Stimulated activated CD8-positive, alpha-beta memory T cell treated with anti-CD3 and anti-CD28 coated beads, Interleukin-2, amount 100 ng/mL, for 48 hours (primary cell): ENCODE measurements around the gene ACSL5.

ENCODE experiments used
- DNase-seq, 2 donors: peaks; one replicate each; pipeline ENCODE4 v3.0.0-alpha.2; 2020; ENCODE audit warnings: low read depth in 2 of 2

Gene ACSL5

DNA sequence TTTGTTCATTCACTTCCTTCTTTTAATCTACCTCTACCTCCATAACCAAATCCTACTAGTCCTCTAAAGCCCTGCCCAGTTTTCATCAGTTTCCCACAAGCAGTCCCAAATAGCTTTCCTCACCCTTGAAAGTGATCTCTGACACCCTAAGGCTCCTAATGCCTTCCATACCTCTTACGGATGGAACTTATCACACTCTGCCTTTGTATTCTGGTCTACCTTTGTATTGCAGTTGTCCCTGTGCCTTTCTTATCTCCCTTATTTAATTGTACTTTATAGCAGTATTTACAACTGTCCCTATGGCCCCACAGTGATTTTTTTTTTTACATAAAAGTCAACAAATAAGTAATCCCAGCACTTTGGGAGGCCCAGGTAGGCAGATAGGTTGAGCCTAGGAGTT is 33.8 kb downstream of the ACSL5 start:
- no peak for DNase-seq

DNA sequence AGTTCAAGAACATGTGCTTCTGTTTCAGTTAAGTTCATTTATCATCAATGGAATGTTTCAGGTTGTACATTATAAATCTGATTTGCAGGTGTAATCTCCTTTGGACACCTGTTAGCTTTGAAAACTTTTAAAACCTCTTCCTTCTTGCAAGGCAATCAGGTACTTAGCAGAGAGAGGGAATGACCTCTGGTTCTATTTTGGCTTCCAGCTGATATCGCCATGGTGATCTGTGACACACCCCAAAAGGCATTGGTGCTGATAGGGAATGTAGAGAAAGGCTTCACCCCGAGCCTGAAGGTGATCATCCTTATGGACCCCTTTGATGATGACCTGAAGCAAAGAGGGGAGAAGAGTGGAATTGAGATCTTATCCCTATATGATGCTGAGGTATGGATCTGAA is 35.4 kb downstream of the ACSL5 start:
- DNase-seq, result no peak

DNA sequence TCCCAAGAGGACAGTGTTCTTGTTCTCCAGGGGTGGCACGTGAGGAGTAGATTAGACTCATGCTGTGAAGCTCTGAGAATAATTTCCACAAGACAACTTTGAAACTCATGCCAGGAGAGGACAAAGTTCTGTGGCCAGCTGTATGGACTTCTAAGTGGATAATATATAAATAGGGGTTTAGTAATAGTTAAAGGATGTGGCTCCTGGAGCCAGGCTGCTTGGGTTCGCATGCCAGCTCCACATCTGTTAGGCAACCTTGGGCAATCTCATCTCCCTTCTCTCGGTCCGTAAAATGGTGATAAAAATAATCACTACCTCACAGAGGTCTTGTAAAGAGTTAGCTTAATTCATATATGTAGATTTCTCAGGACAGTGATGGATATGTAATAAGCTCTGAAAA is 35.8 kb downstream of the ACSL5 start:
- DNase-seq, result no peak

DNA sequence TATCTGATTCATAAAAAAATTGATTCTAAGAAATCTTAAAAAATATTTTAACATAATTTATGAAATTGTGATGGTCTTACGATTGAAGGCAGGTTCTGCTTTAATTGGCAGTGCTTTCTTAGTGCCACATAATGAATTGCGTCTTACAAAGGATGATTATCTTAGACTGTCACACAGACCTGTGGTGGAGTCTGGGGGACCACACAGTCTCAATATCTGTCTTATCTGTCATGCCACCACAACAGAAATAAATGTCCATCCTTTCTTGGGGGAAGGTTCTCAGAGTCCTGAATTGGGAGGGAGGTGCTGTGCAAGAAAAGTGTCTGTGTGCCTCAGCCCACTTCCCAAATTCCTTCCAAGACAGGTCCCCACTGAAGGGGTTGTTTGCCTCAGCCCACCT is 38.8 kb downstream of the ACSL5 start:
- DNase-seq, result no peak

DNA sequence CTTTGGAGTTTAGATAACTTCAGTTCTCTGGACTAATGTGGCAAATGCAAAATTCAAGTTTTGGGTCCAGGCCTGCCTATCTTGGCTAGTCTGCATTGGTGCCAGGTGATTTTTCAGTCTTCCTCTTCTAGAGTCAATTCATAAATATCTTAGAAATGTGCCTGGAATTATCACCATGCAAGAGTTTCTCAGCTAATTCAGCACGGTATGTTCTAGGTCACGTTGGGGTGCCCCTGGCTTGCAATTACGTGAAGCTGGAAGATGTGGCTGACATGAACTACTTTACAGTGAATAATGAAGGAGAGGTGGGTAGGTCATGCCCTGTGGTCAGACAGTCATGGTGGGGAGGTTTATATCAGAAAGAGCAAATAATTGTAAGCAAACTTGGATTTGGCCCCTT is 47.8 kb downstream of the ACSL5 start:
- DNase-seq, result no peak

DNA sequence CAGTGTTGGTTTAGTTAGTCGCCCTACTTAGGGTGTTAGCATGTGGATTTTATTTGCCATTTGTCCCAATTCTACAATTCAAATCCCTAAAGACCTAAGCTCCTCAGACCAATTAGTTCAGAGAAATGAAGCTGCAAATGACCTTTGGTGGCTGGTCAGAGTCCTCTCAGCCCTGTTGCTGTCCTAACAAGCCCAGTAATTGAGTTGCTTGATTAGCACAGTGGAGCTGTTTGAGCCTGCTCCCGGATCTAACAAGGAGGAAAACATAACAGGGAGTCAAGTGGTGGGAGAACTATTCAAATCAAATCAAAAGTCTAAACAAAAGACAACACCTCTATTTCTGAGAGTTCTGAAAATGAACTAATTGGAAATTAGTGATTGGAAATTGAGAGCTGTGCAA is 50.7 kb downstream of the ACSL5 start:
- DNase-seq, result no peak

DNA sequence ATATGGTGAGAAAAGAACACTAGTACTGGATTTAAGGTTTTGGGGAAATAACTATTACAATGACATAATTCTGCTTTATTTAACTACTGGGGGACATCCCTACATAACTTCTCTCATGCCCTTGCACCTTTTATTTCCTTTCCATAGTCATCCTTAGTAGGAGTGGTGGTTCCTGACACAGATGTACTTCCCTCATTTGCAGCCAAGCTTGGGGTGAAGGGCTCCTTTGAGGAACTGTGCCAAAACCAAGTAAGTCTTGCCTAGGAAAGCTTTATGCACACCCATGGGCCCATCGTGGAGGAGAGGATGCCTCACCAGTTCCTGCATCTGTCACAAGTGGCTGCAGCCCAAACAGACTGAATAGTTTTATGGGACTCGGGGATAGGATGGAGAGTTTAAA is 52.2 kb downstream of the ACSL5 start:
- no peak for DNase-seq

DNA sequence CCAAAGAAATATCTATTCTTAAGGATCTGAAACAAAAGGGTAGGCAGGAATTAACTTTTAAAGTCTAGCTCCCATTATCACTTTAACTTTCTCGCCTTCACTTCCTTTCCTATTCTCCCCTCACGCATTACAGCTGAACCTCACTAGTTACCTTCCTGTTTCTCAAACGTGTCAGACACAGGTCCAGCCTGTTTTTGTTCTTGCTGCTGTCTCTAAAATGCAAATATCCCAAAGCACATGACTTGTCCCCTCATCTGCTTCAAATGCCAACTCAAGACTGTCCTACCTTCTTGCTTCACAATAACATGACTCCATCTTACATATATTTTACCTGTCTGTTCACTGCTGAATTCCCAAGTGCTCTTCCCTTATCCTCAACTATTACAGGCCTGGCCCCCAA is 55.2 kb downstream of the ACSL5 start:
- no peak for DNase-seq

DNA sequence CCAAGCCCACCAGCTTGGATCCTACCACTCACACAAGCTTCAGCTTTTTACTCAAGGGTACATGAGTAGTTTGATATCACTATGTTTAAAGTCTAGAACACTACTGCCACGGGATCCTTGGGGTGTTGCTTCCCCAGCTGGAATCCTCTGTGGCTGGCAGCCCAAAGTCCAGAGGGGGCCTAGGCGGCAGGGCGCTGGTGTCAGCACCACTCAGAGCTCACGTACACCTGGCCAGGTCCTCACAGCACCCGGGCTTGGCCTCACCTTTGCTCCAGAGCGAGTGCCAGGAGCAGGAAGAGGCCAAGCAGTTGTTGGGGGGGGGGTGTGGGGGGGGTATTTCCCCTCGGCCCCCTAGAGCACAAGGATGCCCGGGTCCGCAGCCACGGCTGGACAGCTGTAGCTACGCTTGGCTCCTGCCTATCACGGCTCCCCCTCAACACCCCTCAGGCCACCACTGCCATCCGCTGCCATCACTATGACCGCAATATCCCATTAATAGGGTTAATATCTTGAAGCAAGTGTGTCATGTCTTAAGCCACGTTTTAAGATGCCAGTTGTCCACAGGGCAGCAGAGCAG is 55.8 kb downstream of the ACSL5 start:
- no peak for DNase-seq

DNA sequence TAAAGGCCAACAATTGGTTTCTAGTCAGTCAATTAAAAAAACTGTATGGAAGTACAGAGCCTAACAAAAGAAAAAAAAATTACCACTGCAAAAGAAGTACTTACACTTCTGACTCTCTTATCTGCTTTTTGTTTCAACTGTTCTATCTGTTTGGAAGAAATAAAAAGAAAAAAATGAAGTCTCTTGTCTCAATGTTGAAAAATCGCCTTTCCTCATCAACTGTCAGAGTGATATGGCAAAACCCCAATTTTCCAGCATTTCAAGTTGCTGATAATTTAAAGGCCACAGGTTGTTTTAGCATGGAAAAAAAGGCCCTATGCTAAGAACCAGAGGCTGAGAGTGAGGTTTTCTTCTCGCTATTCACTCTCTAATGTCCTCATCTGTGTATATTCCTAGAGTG is 59.2 kb downstream of the ACSL5 start:
- DNase-seq, result no peak

DNA sequence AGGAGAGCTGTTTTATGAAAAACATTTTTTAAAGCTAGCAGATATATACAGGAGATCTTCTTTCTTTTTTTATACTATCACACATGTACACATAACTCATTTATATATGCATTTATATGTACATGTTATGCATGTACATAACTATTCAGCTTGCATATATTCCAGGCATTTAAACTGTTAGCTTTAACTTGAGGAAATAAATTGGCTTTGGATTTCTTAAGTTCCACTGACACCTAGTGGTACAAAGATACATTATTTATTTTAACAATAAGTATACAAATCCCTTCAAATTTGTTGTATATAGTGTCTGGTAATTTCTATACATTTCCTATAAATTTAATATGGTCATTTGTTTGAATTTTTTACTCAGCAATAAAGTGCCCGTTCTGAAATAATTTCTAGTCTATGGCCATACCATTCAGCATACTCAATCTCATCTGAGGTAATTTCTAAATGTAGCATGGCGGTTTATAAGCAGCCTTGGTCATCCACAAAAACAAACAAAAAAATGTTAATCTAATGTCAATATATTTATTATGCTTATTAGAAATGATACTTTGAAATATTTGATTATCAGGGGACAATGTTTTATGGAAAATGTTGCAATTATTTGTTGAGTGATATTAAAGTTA is 61.2 kb downstream of the ACSL5 start:
- no peak for DNase-seq

DNA sequence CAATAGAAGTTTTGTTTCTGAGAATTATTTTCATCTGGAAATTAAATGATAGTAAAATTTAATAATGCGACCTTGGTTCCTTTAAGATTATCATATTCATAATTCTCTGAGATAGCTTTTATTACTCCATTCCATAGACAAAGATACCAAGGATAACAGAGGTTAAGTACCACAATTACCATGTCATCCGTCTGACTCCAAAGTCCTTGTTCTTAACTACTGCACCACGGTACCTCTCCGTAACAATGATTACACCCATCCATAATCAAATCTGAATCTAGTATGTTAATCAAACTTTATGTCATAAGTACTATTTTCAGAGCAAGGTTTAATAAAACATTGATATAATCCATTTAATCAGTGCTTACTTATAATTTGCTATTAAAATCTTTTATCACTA is 64.4 kb downstream of the ACSL5 start:
- DNase-seq, result no peak

DNA sequence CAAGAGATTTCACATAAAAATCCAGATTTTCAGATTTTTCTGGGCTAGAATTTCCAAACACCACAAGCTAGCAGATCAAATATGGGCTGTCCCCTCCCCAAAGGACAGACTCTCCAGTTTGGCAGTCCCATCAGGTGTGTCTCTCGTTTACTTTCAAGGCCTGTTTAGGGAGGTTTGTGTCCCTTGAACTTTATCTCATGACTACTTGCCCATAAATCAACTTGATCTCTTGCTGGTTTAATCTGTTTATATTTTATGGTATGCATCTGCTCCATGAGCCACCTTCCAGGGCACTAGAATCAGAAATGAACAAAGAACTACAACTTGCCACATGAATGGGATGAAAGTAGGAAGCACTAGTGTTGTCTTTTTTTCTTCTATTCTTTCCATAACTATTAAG is 67.6 kb downstream of the ACSL5 start:
- no peak for DNase-seq

DNA sequence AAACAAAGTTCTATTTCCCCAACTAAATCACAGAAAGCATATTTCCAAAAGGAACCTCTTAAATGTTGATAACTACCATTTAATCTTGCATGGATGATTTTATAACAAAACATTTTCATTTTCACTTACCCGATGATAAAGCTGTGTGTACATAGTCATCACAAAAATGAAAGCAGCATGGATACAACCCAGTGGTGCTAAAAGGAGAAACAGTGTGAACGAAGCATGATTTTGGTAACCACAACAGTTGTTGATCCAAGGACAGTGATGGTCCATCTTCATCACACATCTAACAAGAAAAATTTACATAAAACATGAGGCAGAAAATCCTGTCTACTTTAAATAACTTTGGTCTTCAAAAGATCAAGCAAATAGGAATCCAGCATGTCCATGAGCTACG is 68.1 kb downstream of the ACSL5 start:
- DNase-seq, result no peak

DNA sequence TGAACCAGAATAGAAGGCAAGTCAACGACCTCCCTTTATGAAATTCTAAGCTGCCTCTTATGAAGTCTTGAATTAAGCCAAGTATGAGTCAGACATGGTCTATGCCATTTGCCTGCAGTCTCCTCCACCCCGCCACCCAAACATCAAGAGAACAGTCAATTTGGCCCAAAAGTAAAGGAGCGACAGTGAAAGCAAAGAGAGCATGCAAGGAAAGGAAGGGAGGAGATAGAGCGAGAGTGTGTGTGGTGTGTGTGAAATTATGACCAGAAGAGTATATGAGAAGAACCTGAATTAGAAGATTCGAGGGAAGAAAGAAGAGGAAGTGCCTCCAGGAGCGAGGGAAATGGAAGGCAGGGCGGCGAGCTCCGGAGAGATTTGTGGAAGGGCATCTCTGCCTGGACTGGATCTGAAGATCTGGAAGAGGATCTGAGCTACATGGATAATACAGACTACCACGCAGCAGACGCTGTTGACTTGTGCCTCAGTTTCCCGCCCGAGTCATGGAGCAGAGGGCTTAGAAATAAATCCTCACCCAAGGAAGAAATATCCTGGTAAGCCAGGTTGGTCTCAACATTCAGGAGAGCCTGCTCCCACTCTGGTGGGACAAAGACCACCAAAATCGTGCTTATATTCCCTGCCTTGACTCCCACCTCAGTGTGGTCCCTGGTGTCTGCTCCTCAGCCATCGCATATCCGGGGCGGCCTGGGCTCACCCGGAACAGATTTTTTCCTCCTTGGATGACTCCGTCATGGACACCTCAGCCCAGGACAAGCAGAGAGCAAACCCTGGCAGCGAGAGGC is 72.3 kb downstream of the ACSL5 start:
- no peak for DNase-seq

DNA sequence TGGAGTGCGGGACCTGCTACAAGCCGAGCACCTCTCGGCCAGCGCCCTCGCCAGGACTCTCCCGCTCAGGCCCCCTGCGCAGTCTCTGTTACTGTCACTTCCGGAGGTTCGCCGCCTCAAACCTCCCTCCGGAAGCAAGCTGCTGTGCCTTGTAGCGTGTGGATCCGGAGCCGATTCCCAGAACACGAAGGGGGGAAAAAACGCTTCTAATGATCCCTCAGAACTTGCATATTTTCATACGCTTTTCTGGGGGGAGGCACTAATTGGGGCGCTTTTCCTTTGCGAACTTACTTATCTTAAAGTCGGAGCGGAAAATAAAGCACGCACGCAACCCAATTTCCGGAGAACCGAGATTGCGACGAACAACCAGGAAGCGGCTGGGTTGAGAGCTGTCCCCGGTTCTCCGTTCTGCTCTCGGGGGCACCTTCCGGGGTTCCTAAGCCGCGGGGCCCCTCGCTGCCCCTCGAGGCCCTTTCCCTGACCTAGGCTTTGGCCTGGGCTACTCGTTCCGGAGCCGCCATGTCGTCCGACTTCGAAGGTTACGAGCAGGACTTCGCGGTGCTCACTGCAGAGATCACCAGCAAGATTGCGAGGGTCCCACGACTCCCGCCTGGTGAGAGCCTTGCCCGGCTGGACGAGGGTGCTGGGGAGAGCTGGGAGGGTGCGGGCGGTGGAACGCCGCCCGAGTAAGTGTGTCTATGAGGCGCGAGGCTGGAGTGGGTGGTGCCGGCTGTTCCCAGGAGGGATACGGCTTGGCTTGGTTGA is 73.1 kb downstream of the ACSL5 start, which contains the start of the genes VTI1A and ZDHHC6:
VTI1A (plus strand) TSS at position 361 of the 765 bp plus-strand sequence; CDS start at position 520, 159 bp downstream.
ZDHHC6 (minus strand) TSS at position 60 of the 765 bp plus-strand sequence. CDS start 1,478 bp downstream, outside the sequence.
- peak; percentile 71 to 79 for DNase-seq

DNA sequence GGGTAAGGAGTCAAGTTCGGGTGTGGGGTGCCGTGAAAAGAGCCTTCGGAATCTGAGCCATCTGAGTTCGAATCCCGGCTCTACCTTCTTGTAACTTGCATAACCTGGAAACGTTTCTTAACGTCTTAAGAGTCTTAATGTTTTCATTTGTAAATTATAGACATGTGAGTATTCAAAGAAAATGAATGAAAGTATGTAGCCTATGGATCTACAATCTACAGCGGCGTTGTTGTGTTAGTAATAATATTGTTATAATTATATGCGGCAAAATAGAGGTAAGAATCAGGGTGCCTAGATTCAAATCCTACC is 73.7 kb downstream of the ACSL5 start:
- no peak for DNase-seq

DNA sequence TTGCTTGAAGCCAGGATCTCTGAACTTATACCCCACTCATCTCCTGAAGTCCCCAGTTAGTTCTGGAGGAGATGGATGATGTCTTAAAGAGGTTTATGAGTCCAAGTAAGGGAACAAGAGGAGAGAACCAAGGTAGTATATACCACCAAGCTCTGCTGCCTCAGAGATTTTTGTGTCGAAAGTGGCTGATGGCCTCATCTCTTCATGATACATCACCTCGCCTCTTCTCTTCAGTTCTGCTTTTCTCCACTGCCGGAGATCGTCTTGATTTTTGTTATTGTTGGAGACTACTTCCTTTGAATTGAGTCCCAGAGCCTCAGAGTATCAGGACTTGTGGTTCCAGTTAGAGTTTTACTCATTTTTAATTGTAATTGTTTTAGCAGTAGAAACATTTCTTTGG is 75.0 kb downstream of the ACSL5 start:
- no peak for DNase-seq

DNA sequence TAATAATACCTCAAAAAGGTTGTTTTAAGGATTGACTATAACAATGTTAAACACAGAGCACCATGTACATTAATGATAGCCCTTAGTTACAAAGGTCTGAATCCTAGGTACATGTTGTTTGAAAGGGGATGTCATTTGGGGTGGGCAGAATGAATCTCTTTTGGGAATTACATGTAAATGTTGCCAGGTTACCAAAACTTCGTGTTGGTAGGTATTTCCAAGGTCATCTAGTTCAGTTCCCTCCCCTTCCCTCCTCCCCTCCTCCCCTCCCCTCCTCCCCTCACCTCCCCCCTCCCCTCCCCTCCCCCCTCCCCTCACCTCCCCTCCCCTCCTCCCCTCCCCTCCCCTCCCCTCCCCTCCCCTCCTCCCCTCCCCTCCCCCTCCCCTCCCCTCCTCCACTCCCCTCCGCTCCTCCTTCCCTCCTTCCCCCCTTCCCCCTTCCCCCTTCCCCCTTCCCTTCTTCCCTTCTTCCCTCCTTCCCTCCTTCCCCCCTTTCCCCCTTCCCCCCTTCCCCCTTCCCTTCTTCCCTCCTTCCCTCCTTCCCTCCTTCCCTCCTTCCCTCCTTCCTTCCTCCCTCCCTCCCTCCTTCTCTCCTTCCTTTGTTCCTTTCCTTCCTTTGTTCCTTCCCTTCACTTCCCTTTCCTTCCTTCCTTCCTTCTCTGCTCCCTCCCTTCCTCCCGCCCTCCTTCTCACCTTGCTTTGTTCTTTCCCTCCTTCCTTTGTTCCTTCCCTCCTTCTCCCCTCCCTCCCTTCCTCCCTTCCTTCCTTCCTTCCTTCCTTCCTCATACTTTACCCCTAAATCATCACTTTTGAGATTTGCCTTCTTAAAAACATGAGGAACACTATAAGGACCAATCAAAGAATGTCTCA is 81.2 kb downstream of the ACSL5 start:
- DNase-seq, result no peak

DNA sequence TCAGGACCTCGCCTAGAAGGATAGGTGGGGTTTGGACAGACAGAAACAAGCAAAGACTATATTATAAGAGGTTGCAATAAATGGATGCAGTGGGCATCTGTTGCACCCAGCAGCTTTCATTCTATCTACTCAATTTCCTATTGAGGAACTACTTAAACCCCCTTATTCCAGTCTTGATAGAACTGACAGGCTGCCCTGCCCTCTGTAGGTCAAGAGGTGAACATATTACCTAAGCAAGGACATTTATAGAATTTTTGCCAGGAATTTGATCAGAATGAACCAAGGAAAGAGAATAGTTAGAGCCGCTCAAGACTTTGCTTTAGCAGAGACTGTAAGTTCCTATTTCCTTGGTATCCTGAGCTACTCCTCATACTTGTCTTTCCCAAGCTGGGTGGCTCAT is 82.6 kb downstream of the ACSL5 start:
- no peak for DNase-seq

DNA sequence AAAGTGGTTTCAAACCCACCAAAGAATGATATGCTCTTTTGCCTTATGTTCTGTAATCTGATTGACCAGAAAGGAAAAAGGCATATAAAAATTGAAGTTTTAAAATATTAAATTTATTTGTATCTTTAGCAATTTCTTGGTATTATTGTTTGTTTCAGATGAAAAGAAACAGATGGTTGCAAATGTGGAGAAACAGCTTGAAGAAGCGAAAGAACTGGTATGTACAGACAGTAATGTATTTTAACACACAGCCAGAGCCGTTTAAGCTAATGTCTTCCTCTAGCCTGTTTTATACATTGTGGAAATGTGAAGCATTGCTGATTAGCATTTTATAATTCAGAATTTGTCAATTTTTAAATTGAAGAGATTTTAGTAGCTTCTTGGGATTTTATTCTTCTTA is 86.5 kb downstream of the ACSL5 start:
- DNase-seq, result no peak
